MM.1S (cell line): Measurements from ENCODE around the gene C1orf21.

Source experiments
- EZH2 ChIP-seq: fragments of 300-600 bp; sonication (generic); optimal IDR thresholded peaks from 2 replicates; pipeline ENCODE3; 2017; ENCODE audit warnings: low read depth, mild to moderate bottlenecking, antibody characterized with exemption, low read length, mixed read lengths
- TF ChIP-seq, protein P1 (sequence below): fragments of 300-600 bp; sonication (generic); IDR thresholded peaks from 2 replicates; pipeline ENCODE4 v1.5.1; 2016; ENCODE audit warnings: antibody characterized with exemption, low read length, mixed read lengths

DNA sequence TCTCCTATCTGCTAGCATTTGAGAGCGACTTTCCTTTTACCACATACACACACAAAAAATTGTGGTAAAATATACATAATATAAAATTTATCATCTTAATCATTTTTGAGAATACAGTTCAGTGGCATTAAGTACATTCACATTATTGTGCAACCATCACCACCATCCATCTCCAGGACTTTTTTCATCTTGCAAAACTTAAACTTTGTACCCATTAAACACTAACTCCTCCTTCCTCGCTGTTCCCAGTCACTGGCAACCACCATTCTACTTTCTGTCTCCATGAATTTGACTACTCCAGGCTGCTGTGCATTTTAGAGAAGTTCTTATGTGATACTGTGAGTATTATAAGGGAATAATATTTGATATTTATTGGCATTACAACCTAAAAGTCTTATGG, 181.3 kb downstream of the C1orf21 start:
- TF ChIP-seq, protein P1, sequence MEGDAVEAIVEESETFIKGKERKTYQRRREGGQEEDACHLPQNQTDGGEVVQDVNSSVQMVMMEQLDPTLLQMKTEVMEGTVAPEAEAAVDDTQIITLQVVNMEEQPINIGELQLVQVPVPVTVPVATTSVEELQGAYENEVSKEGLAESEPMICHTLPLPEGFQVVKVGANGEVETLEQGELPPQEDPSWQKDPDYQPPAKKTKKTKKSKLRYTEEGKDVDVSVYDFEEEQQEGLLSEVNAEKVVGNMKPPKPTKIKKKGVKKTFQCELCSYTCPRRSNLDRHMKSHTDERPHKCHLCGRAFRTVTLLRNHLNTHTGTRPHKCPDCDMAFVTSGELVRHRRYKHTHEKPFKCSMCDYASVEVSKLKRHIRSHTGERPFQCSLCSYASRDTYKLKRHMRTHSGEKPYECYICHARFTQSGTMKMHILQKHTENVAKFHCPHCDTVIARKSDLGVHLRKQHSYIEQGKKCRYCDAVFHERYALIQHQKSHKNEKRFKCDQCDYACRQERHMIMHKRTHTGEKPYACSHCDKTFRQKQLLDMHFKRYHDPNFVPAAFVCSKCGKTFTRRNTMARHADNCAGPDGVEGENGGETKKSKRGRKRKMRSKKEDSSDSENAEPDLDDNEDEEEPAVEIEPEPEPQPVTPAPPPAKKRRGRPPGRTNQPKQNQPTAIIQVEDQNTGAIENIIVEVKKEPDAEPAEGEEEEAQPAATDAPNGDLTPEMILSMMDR = no peak
- no peak for TF ChIP-seq EZH2
